Loucy (cell line): ENCODE data around the gene PRKN.

Source experiments
- H2AFZ ChIP-seq: fragments of 200-600 bp; sonication (generic); 2 replicates; pipeline ENCODE4 v1.6.0; 2016; ENCODE audit warnings: antibody characterized with exemption, mild to moderate bottlenecking, low read length, moderate library complexity
- H3F3A ChIP-seq: fragments of 200-600 bp; 2 replicates; pipeline ENCODE4 v1.6.0; 2016; ENCODE audit warnings: antibody characterized with exemption, low read depth, mild to moderate bottlenecking
- H3K27me3 ChIP-seq: fragments of 200-600 bp; sonication (generic); 2 replicates; pipeline ENCODE4 v1.6.1; 2014; ENCODE audit warnings: low read length, mild to moderate bottlenecking; ENCODE audit not compliant: insufficient read depth, poor library complexity, severe bottlenecking
- H3K36me3 ChIP-seq: fragments of 200-600 bp; sonication (generic); 2 replicates; pipeline ENCODE4 v1.6.1; 2016; ENCODE audit warnings: low read length; ENCODE audit not compliant: insufficient read depth
- H3K4me1 ChIP-seq: fragments of 200-600 bp; sonication (generic); 2 replicates; pipeline ENCODE4 v1.5.1; 2014; ENCODE audit warnings: low read length, mild to moderate bottlenecking; ENCODE audit not compliant: insufficient read depth, poor library complexity, severe bottlenecking
- H3K4me2 ChIP-seq: fragments of 200-600 bp; sonication (generic); 2 replicates; pipeline ENCODE4 v1.6.0; 2014; ENCODE audit warnings: antibody characterized with exemption, low read length, low read depth, mild to moderate bottlenecking; ENCODE audit not compliant: poor library complexity, severe bottlenecking
- H3K4me3 ChIP-seq: fragments of 200-600 bp; sonication (generic); 2 replicates; pipeline ENCODE4 v1.5.1; 2014; ENCODE audit warnings: low read length, mild to moderate bottlenecking, mixed read lengths; ENCODE audit not compliant: poor library complexity, severe bottlenecking
- H3K79me2 ChIP-seq: fragments of 200-600 bp; sonication (generic); 2 replicates; pipeline ENCODE4 v1.6.1; 2014; ENCODE audit warnings: low read length; ENCODE audit not compliant: insufficient read depth
- H3K9ac ChIP-seq: fragments of 200-600 bp; sonication (generic); 2 replicates; pipeline ENCODE4 v1.6.0; 2014; ENCODE audit warnings: mild to moderate bottlenecking, low read depth, low read length, moderate library complexity; ENCODE audit not compliant: poor library complexity, severe bottlenecking
- H3K9me2 ChIP-seq: fragments of 200-600 bp; sonication (generic); replicated peaks from 2 replicates; pipeline ENCODE4 v1.6.1; 2016; ENCODE audit warnings: low read depth, low read length, mixed read lengths
- H3K9me3 ChIP-seq: fragments of 200-600 bp; sonication (generic); 2 replicates; pipeline ENCODE4 v1.6.1; 2014; ENCODE audit warnings: mild to moderate bottlenecking, antibody characterized with exemption, low read length, low read depth; ENCODE audit not compliant: insufficient read depth
- H4K20me1 ChIP-seq: fragments of 200-600 bp; sonication (generic); 2 replicates; pipeline ENCODE4 v1.6.0; 2014; ENCODE audit warnings: antibody characterized with exemption, low read length, mild to moderate bottlenecking; ENCODE audit not compliant: insufficient read depth, poor library complexity, severe bottlenecking
- EZH2phosphoT487 ChIP-seq: fragments of 200-600 bp; IDR thresholded peaks from 2 replicates; pipeline ENCODE4 v1.6.1; 2018; ENCODE audit warnings: antibody characterized with exemption, mild to moderate bottlenecking, moderate library complexity, borderline replicate concordance
- TF ChIP-seq, protein P1 (sequence below): fragments of 200-600 bp; sonication (generic); conservative IDR thresholded peaks from 2 replicates; pipeline ENCODE4 v1.5.1; 2014; ENCODE audit warnings: mild to moderate bottlenecking, antibody characterized with exemption, low read length

PRKN gene

DNA sequence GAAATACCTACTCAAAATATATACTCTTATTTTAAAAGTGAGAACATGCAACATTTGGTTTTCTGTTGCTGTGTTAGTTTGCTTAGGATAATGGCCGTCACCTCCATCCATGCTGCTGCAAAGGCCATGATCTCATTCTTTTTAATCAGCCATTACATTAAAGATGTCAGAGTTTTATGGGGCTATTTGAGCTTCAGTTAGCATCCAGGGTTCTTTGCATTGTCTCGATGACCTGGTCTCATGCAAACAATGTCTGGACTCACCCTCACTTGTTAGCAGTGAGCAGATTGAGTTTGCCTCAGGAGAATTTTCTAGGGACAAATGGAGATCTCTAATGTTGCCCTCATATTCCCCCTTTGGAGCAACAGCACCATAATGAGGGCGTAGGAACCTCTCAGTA lies 995.0 kb downstream of the PRKN start:
- H3K9ac ChIP-seq, result no peak overlapping the region
- H3K4me2 ChIP-seq, result no peak overlapping the region
- H2AFZ ChIP-seq, result no peak overlapping the region

DNA sequence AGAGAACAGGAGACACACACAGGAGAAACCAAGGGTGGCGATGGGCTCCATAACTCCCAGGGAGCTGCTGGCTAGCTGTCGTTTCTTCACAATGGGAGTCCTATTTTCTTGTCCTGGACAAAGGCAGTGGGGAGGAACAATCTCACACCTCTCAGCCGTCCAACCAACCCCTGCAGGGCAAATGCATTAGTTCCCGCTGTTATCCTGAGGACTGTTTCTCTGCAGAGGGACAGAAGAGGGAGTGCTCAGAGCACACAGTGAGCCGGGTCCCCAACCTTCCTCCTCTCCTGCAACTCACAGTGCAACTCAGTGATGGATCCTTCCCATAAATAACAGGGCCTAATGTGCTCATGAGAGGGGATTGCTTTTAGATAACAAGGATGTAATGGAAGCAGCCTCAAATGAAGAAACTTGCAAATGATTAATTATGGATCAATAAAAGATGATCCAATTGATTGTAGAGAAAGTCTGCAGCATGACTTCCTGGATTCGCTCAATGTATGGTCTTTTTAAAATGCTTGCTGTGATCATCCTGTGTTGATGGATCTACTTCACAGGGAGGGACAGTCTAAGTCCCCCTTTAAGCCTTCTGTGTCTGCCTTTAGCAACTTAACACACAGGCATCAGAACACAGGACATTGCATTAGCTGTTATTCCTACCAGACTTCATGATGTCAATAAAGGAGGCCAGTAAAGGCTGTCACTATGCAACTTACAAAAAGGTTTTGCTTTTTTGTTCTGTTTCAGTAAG lies 1000.3 kb downstream of the PRKN start:
- Histone ChIP-seq H3K4me1 (no peaks in the 10 kb centered on the region), H3K27me3 (no peaks in the 10 kb centered on the region), H3K9me3 (no peaks in the 10 kb centered on the region), H3K4me2 (no peak overlapping the region), H3K36me3 (no peaks in the 10 kb centered on the region), H3K9ac (no peak overlapping the region), H3K79me2 (no peaks in the 10 kb centered on the region), H2AFZ (no peak overlapping the region), H3K4me3 (no peak overlapping the region), H3F3A (no peaks in the 10 kb centered on the region), H4K20me1 (no peaks in the 10 kb centered on the region), H3K9me2 (no peaks in the 10 kb centered on the region)
- no peak for TF ChIP-seq EZH2phosphoT487
- TF ChIP-seq, protein P1, sequence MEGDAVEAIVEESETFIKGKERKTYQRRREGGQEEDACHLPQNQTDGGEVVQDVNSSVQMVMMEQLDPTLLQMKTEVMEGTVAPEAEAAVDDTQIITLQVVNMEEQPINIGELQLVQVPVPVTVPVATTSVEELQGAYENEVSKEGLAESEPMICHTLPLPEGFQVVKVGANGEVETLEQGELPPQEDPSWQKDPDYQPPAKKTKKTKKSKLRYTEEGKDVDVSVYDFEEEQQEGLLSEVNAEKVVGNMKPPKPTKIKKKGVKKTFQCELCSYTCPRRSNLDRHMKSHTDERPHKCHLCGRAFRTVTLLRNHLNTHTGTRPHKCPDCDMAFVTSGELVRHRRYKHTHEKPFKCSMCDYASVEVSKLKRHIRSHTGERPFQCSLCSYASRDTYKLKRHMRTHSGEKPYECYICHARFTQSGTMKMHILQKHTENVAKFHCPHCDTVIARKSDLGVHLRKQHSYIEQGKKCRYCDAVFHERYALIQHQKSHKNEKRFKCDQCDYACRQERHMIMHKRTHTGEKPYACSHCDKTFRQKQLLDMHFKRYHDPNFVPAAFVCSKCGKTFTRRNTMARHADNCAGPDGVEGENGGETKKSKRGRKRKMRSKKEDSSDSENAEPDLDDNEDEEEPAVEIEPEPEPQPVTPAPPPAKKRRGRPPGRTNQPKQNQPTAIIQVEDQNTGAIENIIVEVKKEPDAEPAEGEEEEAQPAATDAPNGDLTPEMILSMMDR, result no peak

More for the DNA sequence above, 995.0 kb downstream of the PRKN start:
- Histone ChIP-seq H3K4me1 (no peaks in the 10 kb centered on the region), H3F3A (no peaks in the 10 kb centered on the region), H3K9me2 (no peaks in the 10 kb centered on the region), H3K36me3 (no peaks in the 10 kb centered on the region), H3K9me3 (no peaks in the 10 kb centered on the region), H3K4me3 (no peak overlapping the region), H3K79me2 (no peaks in the 10 kb centered on the region), H4K20me1 (no peaks in the 10 kb centered on the region), H3K27me3 (no peaks in the 10 kb centered on the region)
- TF ChIP-seq EZH2phosphoT487, result no peak
- TF ChIP-seq, protein P1, result no peak

DNA sequence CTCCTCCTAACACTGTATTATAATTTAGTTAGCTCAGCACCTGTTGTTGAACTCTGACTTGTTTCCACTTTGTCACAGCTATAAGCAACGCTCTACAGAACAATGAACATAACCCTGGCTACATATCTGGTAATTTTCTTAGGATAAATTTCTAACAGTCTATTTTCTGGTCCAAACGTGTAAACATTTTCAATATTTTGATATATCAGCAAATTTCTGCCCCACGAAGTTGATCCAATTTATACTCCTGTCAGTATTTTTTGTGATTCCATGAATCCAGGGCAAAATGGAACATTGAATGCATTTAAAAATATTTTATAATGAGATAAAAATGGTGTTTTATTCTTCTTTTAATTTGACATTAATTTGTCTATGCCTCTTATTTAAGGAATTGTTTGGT lies 1005.2 kb downstream of the PRKN start:
- Histone ChIP-seq H2AFZ (no peak overlapping the region), H3K79me2 (no peaks in the 10 kb centered on the region), H3F3A (no peaks in the 10 kb centered on the region), H3K4me3 (no peak overlapping the region), H3K9me3 (no peaks in the 10 kb centered on the region), H3K4me1 (no peaks in the 10 kb centered on the region), H3K9ac (no peak overlapping the region), H3K27me3 (no peaks in the 10 kb centered on the region), H3K36me3 (no peaks in the 10 kb centered on the region), H4K20me1 (no peaks in the 10 kb centered on the region), H3K9me2 (no peaks in the 10 kb centered on the region), H3K4me2 (no peak overlapping the region)
- TF ChIP-seq EZH2phosphoT487, result no peak
- TF ChIP-seq, protein P1, result no peak
